Spleen (tissue), 11 donors: Measurements from ENCODE around the gene ADGRF4. TPM values are rescaled to one million over a fixed set of nuclear protein-coding genes. Genes with fewer than 3 reads are reported as not detected.

Experiments used
- DNase-seq: peaks from one replicate; pipeline ENCODE4 v3.0.0-alpha.2; 2020
- H3K27ac ChIP-seq, 8 donors: fragments of 200-600 bp; sonication (generic) in 7 of 8; 1 replicate in 4 of 8; 2 replicates in 4 of 8; pipeline versions ENCODE4 v1.5.0 to v1.8.0; 2016 to 2021; ENCODE audit warnings: inconsistent platforms in 4 of 8, mild to moderate bottlenecking in 4 of 8, moderate library complexity in 1 of 8
- H3K27me3 ChIP-seq, 7 donors: fragments of 200-600 bp; sonication (generic) in 6 of 7; replicated peaks in 1 of 7; 1 replicate in 4 of 7; 2 replicates in 3 of 7; pipeline versions ENCODE4 v1.5.0 to v1.8.0; 2016 to 2021; ENCODE audit warnings: inconsistent platforms in 3 of 7, mild to moderate bottlenecking in 1 of 7
- H3K36me3 ChIP-seq, 6 donors: fragments of 200-600 bp; sonication (generic) in 5 of 6; 1 replicate in 4 of 6; 2 replicates in 2 of 6; pipeline versions ENCODE4 v1.5.0 to v1.8.0; 2016 to 2021; ENCODE audit warnings: inconsistent platforms in 2 of 6
- H3K4me1 ChIP-seq, 6 donors: fragments of 200-600 bp; sonication (generic) in 5 of 6; 1 replicate in 3 of 6; 2 replicates in 3 of 6; pipeline versions ENCODE4 v1.5.0 to v1.8.0; 2016 to 2021; ENCODE audit warnings: inconsistent platforms in 3 of 6
- H3K4me3 ChIP-seq, 8 donors: fragments of 200-600 bp; sonication (generic) in 7 of 8; 1 replicate in 4 of 8; 2 replicates in 4 of 8; pipeline versions ENCODE4 v1.5.0 to v1.8.0; 2016 to 2021; ENCODE audit warnings: inconsistent platforms in 4 of 8, mild to moderate bottlenecking in 4 of 8, moderate library complexity in 2 of 8
- H3K9me3 ChIP-seq, 8 donors: fragments of 200-600 bp; sonication (generic) in 7 of 8; 1 replicate in 4 of 8; 2 replicates in 4 of 8; pipeline versions ENCODE4 v1.5.0 to v1.8.0; 2016 to 2021; ENCODE audit warnings: inconsistent platforms in 4 of 8
- CTCF ChIP-seq, 11 experiments: fragments of 200-600 bp in 7 of 11; fragments of 450-650 bp in 4 of 11; sonication (generic) in 4 of 11; IDR thresholded peaks in 8 of 11; conservative IDR thresholded peaks in 3 of 11; 1 replicate in 7 of 11; 2 replicates in 4 of 11; pipeline versions ENCODE4 v1.4.0 to v1.8.0; 2016 to 2021; ENCODE audit warnings: antibody characterized with exemption in 11 of 11, inconsistent platforms in 4 of 11, mild to moderate bottlenecking in 1 of 11
- POLR2A ChIP-seq, 3 donors: fragments of 450-650 bp; IDR thresholded peaks; one replicate each; pipeline ENCODE4 v1.5.1; 2017; ENCODE audit warnings: antibody characterized with exemption in 3 of 3, mild to moderate bottlenecking in 1 of 3
- POLR2AphosphoS5 ChIP-seq, 3 donors: sonication (generic); formaldehyde crosslinking; IDR thresholded peaks; one replicate each; pipeline ENCODE4 v1.5.1; 2017; ENCODE audit warnings: antibody characterized with exemption in 3 of 3
- WGBS, 5 donors: extraction: QIAGEN DNeasy Blood & Tissue Kit in 3 of 5; methylation state at CpG; one replicate each; pipeline versions ENCODE4 v1.1.5 to v1.1.7; 2013 to 2018; 5-methylcytosine and 5-hydroxymethylcytosine counted together
- intact Hi-C: fragments of 100-400 bp; cut with DNase I; formaldehyde crosslinking; loops from one replicate; pipeline ENCODE4 v1.15.0; 2023; ENCODE audit warnings: low total_unique reads
- polyA plus RNA-seq, 3 donors: library from polyadenylated mRNA; stranded (reverse); fragments of 200-250 nt; gene quantifications; one replicate each; pipeline ENCODE4 v1.2.1, GENCODE V29; 2013
- total RNA-seq, 7 donors: library from RNA; depleted of rRNA in 3 of 7; stranded (reverse); fragments of >200 nt in 3 of 7; fragmentation: NEBNext Ultra II Directional in 4 of 7; extraction: Animal tissue kit (Norgen Biotek cat#: 25700) in 4 of 7; gene quantifications; one replicate each; pipeline versions ENCODE4 v1.1.0 to v1.2.1, GENCODE V29; 2016 to 2021
- donor health status: healthy with polysubstance abuse.
- donor health status: DM: no; HTN: no; CAD: no; lungs with moderate emphysema.
- donor health status: DM: no; HTN: no; CAD: no.
- donor health status: Bipolar disorder and iron deficiency.
- donor health status: healthy.
- donor health status: DM: no; HTN: no; CAD: no.
- donor health status: DM: yes; HTN: yes; CAD: no.

ADGRF4 gene
- total and polyA plus RNA-seq, 10 donors: not detected

- peaks cover 0 to 13% (median 10%) of the 10 kb centered on the region in 8 donors for H3K9me3 ChIP-seq
- DNase-seq: no peak
- no peak overlapping the region for H3K27ac ChIP-seq
- no peak for TF ChIP-seq POLR2AphosphoS5 (IDR thresholded peaks at IDR 0.05)
- no peak for TF ChIP-seq POLR2A (IDR thresholded peaks at IDR 0.05)
- no peak for TF ChIP-seq CTCF (IDR thresholded peaks at IDR 0.05 in 8 of 11, conservative IDR thresholded peaks at IDR 0.05 in 3 of 11)
- H3K36me3 ChIP-seq: no peaks in the 10 kb centered on the region
- no peaks in the 10 kb centered on the region for H3K27me3 ChIP-seq
- intact Hi-C loops: no loop called here
- H3K4me1 ChIP-seq: no peaks in the 10 kb centered on the region
- WGBS, 5 donors: 0 to 97% (median 50%) methylated on average over 1 of the region's 1 CpG
- H3K4me3 ChIP-seq: no peak overlapping the region
These were observed 68.7 kb downstream of the ADGRF4 start for GRCh38 chr6:47767102-47767501.

GRCh38 chr6:47769982-47770381 is 71.6 kb downstream of the ADGRF4 start:
- H3K27me3 ChIP-seq: no peaks in the 10 kb centered on the region

More at GRCh38 chr6:47769982-47770381, 71.6 kb downstream of the ADGRF4 start:
- H3K36me3 ChIP-seq: no peaks in the 10 kb centered on the region
- peaks cover 0 to 13% (median 10%) of the 10 kb centered on the region in 8 donors for H3K9me3 ChIP-seq
- H3K27ac ChIP-seq: no peak overlapping the region
- no peak for DNase-seq
- TF ChIP-seq POLR2AphosphoS5 (IDR thresholded peaks at IDR 0.05): no peak
- TF ChIP-seq POLR2A (IDR thresholded peaks at IDR 0.05): no peak
- intact Hi-C loops: no loop called here
- H3K4me1 ChIP-seq: no peaks in the 10 kb centered on the region
- no peak overlapping the region for H3K4me3 ChIP-seq

Other genes starting within 250 kb of the ADGRF4 start
- 10 to 100 TPM; 25.3 to 41.9 (median 33.9) TPM for gene CD2AP, start 220.8 kb upstream of the ADGRF4 start, total RNA-seq
- gene CD2AP, start 220.8 kb upstream of the ADGRF4 start, polyA plus RNA-seq: 10 to 100 TPM in 1 of 3 donors, 1 to 10 TPM in 2; 7.2 to 10.5 (median 8.4) TPM
- gene OPN5, start 83.5 kb downstream of the ADGRF4 start, total RNA-seq: not detected
- not detected for gene OPN5, start 83.5 kb downstream of the ADGRF4 start, polyA plus RNA-seq